HG03196 (cell line): ENCODE measurements around the gene PRR16.

Source experiments
- ATAC-seq: cut with Tn5 transposase; IDR thresholded peaks from one replicate; pipeline ENCODE4 v1.9.1; 2021; ENCODE audit not compliant: unreplicated experiment

Gene PRR16

GRCh38 chr5:120706877-120707276 lies 242.8 kb downstream of the PRR16 start:
- no peak for ATAC-seq

GRCh38 chr5:120717381-120717780 lies 253.3 kb downstream of the PRR16 start:
- ATAC-seq, result no peak

GRCh38 chr5:120730214-120730613 lies 266.1 kb downstream of the PRR16 start:
- no peak for ATAC-seq

DNA sequence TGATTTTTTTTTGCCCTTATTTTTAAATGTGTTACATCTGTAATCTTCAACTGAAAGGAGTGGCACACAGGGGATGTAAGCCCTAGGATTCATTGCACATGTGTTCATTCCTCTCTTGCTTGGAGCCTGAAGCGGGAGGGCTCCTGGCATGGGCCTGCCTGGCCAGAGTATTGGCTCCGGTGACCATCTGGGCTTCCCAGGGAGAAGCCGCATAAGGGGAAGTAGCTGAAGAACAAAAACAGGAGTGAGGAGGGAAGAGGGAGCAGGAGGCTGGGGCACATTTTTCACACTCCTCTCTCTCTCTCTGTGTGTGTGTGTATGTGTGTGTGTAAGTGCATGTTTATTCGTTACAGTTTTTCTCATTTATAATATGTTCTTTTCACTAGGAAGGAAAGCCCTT lies 269.9 kb downstream of the PRR16 start:
- ATAC-seq, result no peak

GRCh38 chr5:120735076-120735475 lies 271.0 kb downstream of the PRR16 start:
- ATAC-seq, result no peak
